IPS-15b (cell line): Measurements from ENCODE around the gene KRT15.

Experiments used
- H3K27me3 ChIP-seq: one replicate; pipeline ENCODE4 v1.6.1; 2013; ENCODE audit warnings: low read length; ENCODE audit not compliant: control insufficient read depth, insufficient read depth
- H3K36me3 ChIP-seq: one replicate; pipeline ENCODE4 v1.6.1; 2013; ENCODE audit warnings: low read length; ENCODE audit not compliant: control insufficient read depth, insufficient read depth
- H3K4me1 ChIP-seq: one replicate; pipeline ENCODE4 v1.6.1; 2013; ENCODE audit warnings: mild to moderate bottlenecking, low read length; ENCODE audit not compliant: control insufficient read depth, insufficient read depth
- H3K4me3 ChIP-seq: one replicate; pipeline ENCODE4 v1.5.1; 2013; ENCODE audit warnings: low read depth, low read length
- H3K9ac ChIP-seq: one replicate; pipeline ENCODE4 v1.6.1; 2013; ENCODE audit warnings: low read depth, mild to moderate bottlenecking, low read length
- H3K9me3 ChIP-seq: one replicate; pipeline ENCODE4 v1.6.1; 2013; ENCODE audit warnings: mild to moderate bottlenecking, low read length; ENCODE audit not compliant: control insufficient read depth, insufficient read depth

The KRT15 gene

GRCh38 chr17:41542357-41542756, 23.7 kb upstream of the KRT15 start:
- Histone ChIP-seq H3K9ac (no peak overlapping the region), H3K27me3 (no peaks in the 10 kb centered on the region), H3K4me3 (no peak overlapping the region), H3K4me1 (peaks cover 8% of the 10 kb centered on the region), H3K36me3 (no peaks in the 10 kb centered on the region), H3K9me3 (no peaks in the 10 kb centered on the region)

GRCh38 chr17:41540921-41541625, 22.4 kb upstream of the KRT15 start:
- Histone ChIP-seq H3K27me3 (no peaks in the 10 kb centered on the region), H3K36me3 (no peaks in the 10 kb centered on the region), H3K4me3 (no peak overlapping the region), H3K9ac (no peak overlapping the region), H3K4me1 (peaks cover 8% of the 10 kb centered on the region), H3K9me3 (no peaks in the 10 kb centered on the region)

- no peak overlapping the region for H3K4me3 ChIP-seq
These were observed 21.4 kb upstream of the KRT15 start for GRCh38 chr17:41539979-41540701.

GRCh38 chr17:41539071-41539492, 20.4 kb upstream of the KRT15 start:
- H3K9me3 ChIP-seq: no peaks in the 10 kb centered on the region
- H3K9ac ChIP-seq: no peak overlapping the region
- no peak overlapping the region for H3K4me3 ChIP-seq
- H3K27me3 ChIP-seq: no peaks in the 10 kb centered on the region
- H3K4me1 ChIP-seq: peaks cover 8% of the 10 kb centered on the region
- no peaks in the 10 kb centered on the region for H3K36me3 ChIP-seq

More at GRCh38 chr17:41539979-41540701, 21.4 kb upstream of the KRT15 start:
- no peaks in the 10 kb centered on the region for H3K27me3 ChIP-seq
- H3K9ac ChIP-seq: no peak overlapping the region
- H3K4me1 ChIP-seq: peaks cover 8% of the 10 kb centered on the region
- H3K36me3 ChIP-seq: no peaks in the 10 kb centered on the region
- H3K9me3 ChIP-seq: no peaks in the 10 kb centered on the region

- no peak overlapping the region for H3K4me3 ChIP-seq
These were observed 19.9 kb upstream of the KRT15 start for GRCh38 chr17:41538565-41538991.

GRCh38 chr17:41537990-41538389, 19.3 kb upstream of the KRT15 start:
- H3K9me3 ChIP-seq: no peaks in the 10 kb centered on the region
- H3K4me1 ChIP-seq: peaks cover 8% of the 10 kb centered on the region
- H3K4me3 ChIP-seq: no peak overlapping the region
- H3K36me3 ChIP-seq: no peaks in the 10 kb centered on the region
- no peaks in the 10 kb centered on the region for H3K27me3 ChIP-seq
- H3K9ac ChIP-seq: no peak overlapping the region

More at GRCh38 chr17:41538565-41538991, 19.9 kb upstream of the KRT15 start:
- Histone ChIP-seq H3K9ac (no peak overlapping the region), H3K9me3 (no peaks in the 10 kb centered on the region), H3K36me3 (no peaks in the 10 kb centered on the region), H3K4me1 (peaks cover 8% of the 10 kb centered on the region), H3K27me3 (no peaks in the 10 kb centered on the region)

- Histone ChIP-seq H3K4me3 (no peak overlapping the region), H3K27me3 (no peaks in the 10 kb centered on the region), H3K4me1 (peaks cover 8% of the 10 kb centered on the region), H3K9ac (no peak overlapping the region), H3K36me3 (no peaks in the 10 kb centered on the region), H3K9me3 (no peaks in the 10 kb centered on the region)
These were observed 18.9 kb upstream of the KRT15 start for GRCh38 chr17:41537614-41537954.

- H3K4me1 ChIP-seq: peaks cover 8% of the 10 kb centered on the region
- H3K36me3 ChIP-seq: no peaks in the 10 kb centered on the region
- H3K4me3 ChIP-seq: no peak overlapping the region
- no peak overlapping the region for H3K9ac ChIP-seq
- H3K27me3 ChIP-seq: no peaks in the 10 kb centered on the region
- H3K9me3 ChIP-seq: no peaks in the 10 kb centered on the region
These were observed 18.3 kb upstream of the KRT15 start for GRCh38 chr17:41536741-41537613.

- no peak overlapping the region for H3K9ac ChIP-seq
- peaks cover 2% of the 10 kb centered on the region for H3K27me3 ChIP-seq
- no peak overlapping the region for H3K4me3 ChIP-seq
- no peaks in the 10 kb centered on the region for H3K36me3 ChIP-seq
- H3K9me3 ChIP-seq: no peaks in the 10 kb centered on the region
- peaks cover 8% of the 10 kb centered on the region for H3K4me1 ChIP-seq
These were observed 17.2 kb upstream of the KRT15 start for GRCh38 chr17:41535764-41536481.

GRCh38 chr17:41534899-41535546, 16.3 kb upstream of the KRT15 start:
- H3K9ac ChIP-seq: no peak overlapping the region
- H3K4me1 ChIP-seq: peaks cover 8% of the 10 kb centered on the region
- peaks cover 2% of the 10 kb centered on the region for H3K27me3 ChIP-seq
- no peak overlapping the region for H3K4me3 ChIP-seq
- H3K36me3 ChIP-seq: no peaks in the 10 kb centered on the region
- no peaks in the 10 kb centered on the region for H3K9me3 ChIP-seq

GRCh38 chr17:41533613-41534012, 14.9 kb upstream of the KRT15 start:
- Histone ChIP-seq H3K4me3 (no peak overlapping the region), H3K9ac (no peak overlapping the region), H3K9me3 (no peaks in the 10 kb centered on the region), H3K36me3 (no peaks in the 10 kb centered on the region), H3K4me1 (peaks cover 7% of the 10 kb centered on the region), H3K27me3 (peaks cover 2% of the 10 kb centered on the region)
